C4-2B (cell line): ENCODE data around the gene HRCT1.

Experiments used
- CTCF ChIP-seq: fragments of 450-650 bp; conservative IDR thresholded peaks from 2 replicates; pipeline ENCODE4 v1.5.1; 2017; ENCODE audit warnings: mild to moderate bottlenecking
- ZFX ChIP-seq: fragments of 450-650 bp; IDR thresholded peaks from 2 replicates; pipeline ENCODE4 v1.6.1; 2017

- no peak for TF ChIP-seq CTCF
- no peak for TF ChIP-seq ZFX
These were observed 1.1 kb downstream of the HRCT1 start for GRCh38 chr9:35906923-35907699.
